ENCODE data around the gene FBXO24. TPM values are rescaled to one million over a fixed set of nuclear protein-coding genes. Genes with fewer than 3 reads are reported as not detected.
"Not testable (repeated sequence)": the region's sequence is repeated elsewhere in the genome, so short reads cannot be mapped to it uniquely, and the experiment has no call there.

Gene FBXO24
- total RNA-seq, 1 experiment from 2014 or later: 0.71 TPM

DNA sequence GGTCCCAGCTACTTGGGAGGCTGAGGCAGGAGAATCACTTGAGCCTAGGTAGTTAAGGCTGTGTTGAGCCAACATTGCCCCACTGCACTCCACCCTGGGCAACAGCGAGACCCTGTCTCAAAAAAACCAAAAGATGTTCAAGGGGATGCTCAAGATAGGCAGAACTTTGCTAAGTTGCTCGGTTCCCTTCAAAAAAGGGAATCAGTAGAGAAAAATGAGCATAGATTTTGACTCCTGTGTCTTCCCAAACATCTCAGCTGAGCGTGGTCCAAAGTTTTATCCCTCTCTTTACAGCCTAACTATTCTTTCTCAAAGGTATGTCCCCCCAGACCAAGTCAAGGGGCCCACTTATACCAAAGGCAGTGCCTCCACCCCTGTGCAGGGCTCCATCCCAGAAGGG, 33.1 kb upstream of the FBXO24 start:
- in situ Hi-C loops (cut with HindIII; ENCODE audit: low pct_unique_long_range_greater_than_20kb, low sequenced_read_pairs): no loop called here
- DNase-seq (ENCODE audit: low read depth): no peak

GRCh38 chr7:100555701-100556100, 30.4 kb upstream of the FBXO24 start:
- in situ Hi-C loops (cut with HindIII; ENCODE audit: low pct_unique_long_range_greater_than_20kb, low sequenced_read_pairs): no loop called here
- no peak for DNase-seq (ENCODE audit: low read depth)

DNA sequence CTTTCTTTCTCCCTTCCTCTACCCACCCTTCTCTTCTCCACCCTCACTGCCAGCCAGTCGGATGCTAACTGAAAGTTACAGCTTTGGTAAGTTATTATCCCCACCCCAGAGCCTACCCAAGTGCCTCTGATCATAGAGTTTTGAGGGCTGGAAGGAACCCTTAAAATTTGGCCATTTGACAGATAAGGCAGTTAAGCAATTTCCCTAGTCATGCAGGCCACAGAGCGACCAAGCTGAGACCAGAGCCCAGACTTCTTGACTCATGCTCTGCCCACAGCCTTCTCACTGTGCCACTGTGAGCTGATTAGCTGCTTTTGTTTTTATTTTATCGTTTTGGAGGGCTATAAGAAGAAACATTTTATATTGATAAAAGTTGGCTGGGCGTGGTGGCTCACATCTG, 29.6 kb upstream of the FBXO24 start:
- DNase-seq (ENCODE audit: low read depth): no peak
- in situ Hi-C loops (cut with HindIII; ENCODE audit: low pct_unique_long_range_greater_than_20kb, low sequenced_read_pairs): no loop called here

GRCh38 chr7:100559127-100559526, 27.0 kb upstream of the FBXO24 start:
- no peak for DNase-seq (ENCODE audit: low read depth)
- in situ Hi-C loops (cut with HindIII; ENCODE audit: low pct_unique_long_range_greater_than_20kb, low sequenced_read_pairs): no loop called here

GRCh38 chr7:100561491-100562194, 24.5 kb upstream of the FBXO24 start:
- in situ Hi-C loops (cut with HindIII; ENCODE audit: low pct_unique_long_range_greater_than_20kb, low sequenced_read_pairs): no loop called here
- DNase-seq (ENCODE audit: low read depth): no peak

DNA sequence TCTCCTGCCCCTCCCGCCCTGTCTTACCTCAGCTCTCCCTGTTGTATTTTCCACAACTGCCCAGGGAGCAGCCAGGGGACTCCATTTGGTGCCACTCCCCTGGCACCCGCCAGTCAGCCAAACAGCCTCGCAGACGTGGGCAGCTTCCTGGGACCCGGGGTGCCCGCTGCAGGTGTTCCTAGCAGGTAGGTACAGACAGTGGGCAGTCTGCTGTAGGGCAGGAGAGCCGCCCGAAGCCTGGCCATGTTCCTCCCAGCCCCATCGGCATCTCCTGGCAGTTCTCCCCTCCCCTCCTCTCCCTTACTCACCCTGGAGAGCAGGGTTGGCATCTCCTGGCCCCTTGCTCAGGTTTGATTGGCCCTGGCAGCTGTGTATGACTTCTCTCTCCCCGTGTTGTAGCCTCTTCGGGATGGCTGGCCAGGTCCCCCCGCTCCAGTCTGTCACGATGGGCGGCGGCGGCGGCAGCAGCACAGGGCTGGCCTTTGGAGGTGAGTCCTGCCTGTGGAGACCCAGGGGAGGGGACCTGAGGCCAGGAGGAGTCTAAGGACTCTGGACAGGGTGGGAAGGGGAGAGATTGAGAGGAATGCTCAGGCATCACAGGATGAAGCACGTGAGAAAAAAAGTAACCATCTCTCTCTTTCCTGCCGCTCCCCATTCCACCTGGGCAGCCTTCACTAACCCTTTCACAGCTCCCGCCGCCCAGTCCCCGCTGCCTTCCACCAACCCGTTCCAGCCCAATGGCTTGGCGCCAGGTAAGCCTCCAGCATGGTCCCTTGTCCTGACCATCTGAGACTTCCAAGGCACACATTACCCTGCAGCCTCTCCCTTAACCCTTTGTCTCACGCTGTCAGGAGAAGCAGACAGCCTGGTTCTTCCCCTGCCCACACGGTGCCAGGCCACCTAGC, 23.7 kb upstream of the FBXO24 start:
- in situ Hi-C loops (cut with HindIII; ENCODE audit: low pct_unique_long_range_greater_than_20kb, low sequenced_read_pairs): no loop called here
- DNase-seq (ENCODE audit: low read depth): no peak

GRCh38 chr7:100563100-100563564, 23.0 kb upstream of the FBXO24 start:
- in situ Hi-C loops (cut with HindIII; ENCODE audit: low pct_unique_long_range_greater_than_20kb, low sequenced_read_pairs): no loop called here
- DNase-seq (ENCODE audit: low read depth): no peak

DNA sequence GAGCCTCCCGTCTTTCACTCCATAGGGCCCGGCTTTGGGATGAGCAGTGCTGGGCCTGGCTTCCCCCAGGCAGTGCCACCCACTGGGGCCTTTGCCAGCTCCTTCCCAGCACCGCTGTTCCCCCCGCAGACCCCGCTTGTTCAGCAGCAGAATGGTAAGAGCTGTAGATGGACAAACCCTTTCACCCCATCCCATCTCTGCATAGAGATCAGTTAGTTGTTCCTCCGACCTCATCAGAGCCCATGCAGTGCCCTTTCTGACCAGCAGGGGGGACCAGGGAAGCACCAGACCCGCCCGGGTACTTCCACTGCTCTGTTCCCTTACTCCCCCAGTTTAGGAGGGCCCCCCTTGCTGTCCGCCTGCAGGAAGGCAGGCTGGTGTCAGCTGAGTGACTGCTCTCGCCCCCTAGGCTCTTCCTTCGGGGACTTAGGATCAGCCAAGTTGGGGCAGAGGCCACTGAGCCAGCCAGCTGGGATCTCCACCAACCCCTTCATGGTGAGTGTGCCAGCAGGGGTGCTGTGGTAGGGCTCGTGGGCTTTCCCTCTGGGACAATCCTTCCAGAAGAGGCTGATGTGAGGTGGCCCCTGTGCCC, 22.2 kb upstream of the FBXO24 start:
- in situ Hi-C loops (cut with HindIII; ENCODE audit: low pct_unique_long_range_greater_than_20kb, low sequenced_read_pairs): no loop called here
- no peak for DNase-seq (ENCODE audit: low read depth)

- in situ Hi-C loops (cut with HindIII; ENCODE audit: low pct_unique_long_range_greater_than_20kb, low sequenced_read_pairs); DNase-seq (ENCODE audit: low read depth): not testable (repeated sequence)
These were observed 21.7 kb upstream of the FBXO24 start for GRCh38 chr7:100564405-100564804.

GRCh38 chr7:100565133-100565571, 21.0 kb upstream of the FBXO24 start:
- in situ Hi-C loops (cut with HindIII; ENCODE audit: low pct_unique_long_range_greater_than_20kb, low sequenced_read_pairs): no loop called here
- DNase-seq (ENCODE audit: low read depth): no peak

GRCh38 chr7:100566018-100566531, 20.1 kb upstream of the FBXO24 start:
- in situ Hi-C loops (cut with HindIII; ENCODE audit: low pct_unique_long_range_greater_than_20kb, low sequenced_read_pairs): no loop called here
- DNase-seq (ENCODE audit: low read depth): no peak

GRCh38 chr7:100567031-100567730, 18.9 kb upstream of the FBXO24 start:
- in situ Hi-C loops (cut with HindIII; ENCODE audit: low pct_unique_long_range_greater_than_20kb, low sequenced_read_pairs): no loop called here
- no peak for DNase-seq (ENCODE audit: low read depth)

DNA sequence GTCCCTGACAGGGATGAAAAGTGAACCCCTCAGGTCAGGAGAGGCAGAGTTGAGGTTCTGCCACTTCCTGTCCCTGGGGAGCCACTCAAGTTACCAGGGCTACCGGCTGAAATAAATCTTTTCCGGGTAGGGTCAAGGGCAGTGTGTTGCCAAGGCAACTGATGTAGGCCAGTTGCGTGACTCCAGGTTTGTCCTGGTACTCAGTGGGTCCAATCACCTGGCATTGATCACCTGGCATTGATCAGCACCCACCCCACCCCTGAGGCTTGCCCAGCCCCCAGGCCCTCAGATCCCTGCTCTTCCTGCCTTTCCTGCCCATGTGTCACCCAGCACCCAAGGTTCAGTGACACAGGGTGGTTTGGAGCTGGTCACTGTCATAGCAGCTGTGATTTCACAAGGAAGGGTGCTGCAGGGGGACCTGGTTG, 18.4 kb upstream of the FBXO24 start:
- in situ Hi-C loops (cut with HindIII; ENCODE audit: low pct_unique_long_range_greater_than_20kb, low sequenced_read_pairs): no loop called here
- DNase-seq (ENCODE audit: low read depth): no peak

- DNase-seq (ENCODE audit: low read depth): no peak
- in situ Hi-C loops (cut with HindIII; ENCODE audit: low pct_unique_long_range_greater_than_20kb, low sequenced_read_pairs): no loop called here
These were observed 17.8 kb upstream of the FBXO24 start for GRCh38 chr7:100568176-100568895.

DNA sequence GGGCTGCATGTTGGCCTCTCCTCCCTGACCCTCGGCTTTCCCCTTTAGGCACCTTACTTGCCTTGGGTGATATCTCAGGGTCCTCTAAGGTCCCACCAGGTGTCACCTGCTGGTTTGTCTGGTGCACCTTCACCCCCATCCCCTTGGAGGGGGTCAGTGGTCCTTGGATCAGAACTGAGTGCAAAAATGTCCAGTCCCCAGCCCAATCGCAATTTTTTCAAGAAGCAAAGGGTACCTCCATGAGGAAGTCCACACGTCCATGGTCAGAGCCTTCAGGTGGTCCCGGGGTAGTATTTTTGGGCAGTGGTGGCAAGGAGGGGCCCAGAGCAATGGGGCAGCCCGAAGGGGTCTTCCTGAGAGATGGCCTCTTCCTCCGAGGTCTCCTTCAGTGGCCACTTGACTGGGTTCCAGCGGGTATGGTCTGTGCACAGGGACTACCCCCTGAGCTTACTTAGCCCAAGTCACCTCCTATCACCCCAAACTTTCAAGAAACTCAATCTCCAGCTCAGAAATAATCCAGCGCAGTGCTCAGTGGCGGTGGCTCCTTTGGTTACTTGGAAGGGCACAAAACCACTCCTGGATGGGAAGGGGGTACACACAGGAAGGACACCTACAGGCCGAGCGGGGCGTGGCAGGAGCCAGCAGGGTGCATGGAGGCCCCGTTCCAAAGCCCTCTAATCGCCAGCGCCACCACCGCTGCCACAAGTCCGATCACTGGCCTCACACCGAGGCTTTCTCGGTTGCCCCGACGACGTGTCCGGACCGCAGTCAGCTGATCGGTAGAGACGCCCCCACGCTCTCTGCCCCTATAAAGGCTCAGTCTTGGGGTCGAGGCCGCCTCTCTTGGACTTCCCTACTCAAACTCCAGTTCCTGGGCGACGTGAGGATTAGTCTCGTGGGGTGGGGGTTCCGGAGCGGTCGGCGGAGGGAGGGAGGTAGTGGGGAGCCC, 17.0 kb upstream of the FBXO24 start:
- in situ Hi-C loops (cut with HindIII; ENCODE audit: low pct_unique_long_range_greater_than_20kb, low sequenced_read_pairs): no loop called here
- no peak for DNase-seq (ENCODE audit: low read depth)

DNA sequence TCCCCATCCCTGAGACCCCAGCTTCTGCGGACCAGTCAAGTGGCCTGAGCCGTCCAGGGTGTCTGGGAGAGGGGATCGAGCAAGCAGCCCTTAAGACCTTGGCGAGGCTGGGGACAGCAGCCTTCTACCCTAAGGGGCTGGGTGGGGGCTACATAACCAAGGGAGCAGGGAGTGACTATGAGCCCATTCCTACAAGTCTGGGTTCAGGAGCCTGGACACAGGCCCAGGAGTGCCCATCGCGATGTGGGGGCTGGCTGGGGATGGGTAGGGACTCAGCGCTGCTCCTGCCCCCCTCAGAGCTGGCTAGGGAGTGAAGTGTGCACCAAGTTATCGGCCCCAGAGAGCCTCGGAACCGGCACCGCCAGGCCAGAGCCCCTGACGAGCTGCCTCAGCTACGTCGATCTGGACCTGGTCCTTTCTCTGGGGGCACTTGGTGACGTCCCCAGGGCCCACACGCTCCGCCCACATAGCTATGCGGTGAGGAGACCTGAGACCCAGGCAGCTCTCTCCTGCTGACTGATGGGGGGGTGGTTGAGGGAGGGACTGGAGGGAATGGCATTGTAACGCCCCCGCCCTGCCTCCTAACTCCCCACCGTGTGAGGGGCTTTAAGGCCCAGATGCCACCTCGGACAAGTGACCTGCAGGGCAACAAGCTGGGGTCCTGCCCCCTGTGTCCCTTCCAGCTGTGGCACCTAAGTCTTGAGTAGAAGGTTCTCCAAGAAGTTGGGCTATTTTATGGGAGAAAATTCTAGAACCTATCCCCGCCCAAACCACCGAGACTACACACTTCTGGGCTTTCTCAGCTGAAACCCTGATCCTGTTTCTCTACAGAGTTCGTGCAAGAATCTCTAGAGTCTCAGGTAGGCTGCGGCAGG, 14.9 kb upstream of the FBXO24 start:
- no peak for DNase-seq (ENCODE audit: low read depth)
- in situ Hi-C loops (cut with HindIII; ENCODE audit: low pct_unique_long_range_greater_than_20kb, low sequenced_read_pairs): no loop called here

Measured in Caki2 (cell line).